ENCODE results near the gene RUNX3.

The RUNX3 gene

GRCh38 chr1:24945354-24946326, 15.6 kb upstream of the RUNX3 start:
- DNase-seq, result no peak

- no peak for DNase-seq
Measured at GRCh38 chr1:24944318-24944717, 14.2 kb upstream of the RUNX3 start.

- DNase-seq, result no peak
Measured at GRCh38 chr1:24942789-24943188, 12.7 kb upstream of the RUNX3 start.

- no peak for DNase-seq
Measured at GRCh38 chr1:24941564-24941963, 11.5 kb upstream of the RUNX3 start.

GRCh38 chr1:24940231-24940630, 10.2 kb upstream of the RUNX3 start:
- no peak for DNase-seq

- DNase-seq, result no peak
Measured at GRCh38 chr1:24939675-24940193, 9.7 kb upstream of the RUNX3 start.

- no peak for DNase-seq
Measured at GRCh38 chr1:24939040-24939674, 9.1 kb upstream of the RUNX3 start.

- no peak for DNase-seq
Measured at GRCh38 chr1:24938276-24938675, 8.2 kb upstream of the RUNX3 start.

- no peak for DNase-seq
Measured at GRCh38 chr1:24936684-24937083, 6.6 kb upstream of the RUNX3 start.

- no peak for DNase-seq
Measured at GRCh38 chr1:24935615-24936484, 5.8 kb upstream of the RUNX3 start.

- DNase-seq, result no peak
Measured at GRCh38 chr1:24935196-24935526, 5.1 kb upstream of the RUNX3 start.

GRCh38 chr1:24934310-24935195, 4.5 kb upstream of the RUNX3 start:
- DNase-seq, result no peak

- no peak for DNase-seq
Measured at GRCh38 chr1:24933468-24933867, 3.4 kb upstream of the RUNX3 start.

GRCh38 chr1:24932725-24933294, 2.7 kb upstream of the RUNX3 start:
- DNase-seq, result no peak

- peak; percentile 83 for DNase-seq
Measured at GRCh38 chr1:24932284-24932683, 2.2 kb upstream of the RUNX3 start.

GRCh38 chr1:24931468-24932231, 1.6 kb upstream of the RUNX3 start:
- DNase-seq, result no peak

GRCh38 chr1:24931146-24931467, 1.0 kb upstream of the RUNX3 start:
- DNase-seq, result no peak

GRCh38 chr1:24929398-24930259, 447 bp downstream of the RUNX3 start:
- peak; percentile 62 for DNase-seq

GRCh38 chr1:24928689-24929397, 1.2 kb downstream of the RUNX3 start:
- DNase-seq, result peak; percentile 62

Data from activated CD4-positive, CD25-positive, alpha-beta regulatory T cell treated with anti-CD3 and anti-CD28 coated beads, Interleukin-2, amount 50 U/mL, for 72 hours (primary cell).